HepG2 (cell line): Measurements from ENCODE around the gene BAHD1. TPM values are rescaled to one million over a fixed set of nuclear protein-coding genes. Genes with fewer than 3 reads are reported as not detected.

Experiments used
- ATAC-seq: fragments of 200-7000 bp; cut with Tn5 transposase; 3 replicates; pipeline ENCODE4 v1.9.1; 2020; ENCODE audit warnings: mild to moderate bottlenecking, moderate library complexity
- BruUV-seq: library from RNA; stranded (reverse); fragments of 400-500 nt; replicated peaks from 2 replicates; lab custom pipeline; 2021; lab: Mats Ljungman, UMichigan
- CTCF ChIA-PET: fragments of 300-600 bp; formaldehyde crosslinking; extraction: SDS; loops from one replicate; lab custom pipeline; 2021; ENCODE audit warnings: low total read pairs, inconsistent platforms, low intra/inter-chr PET ratio; lab: Yijun Ruan, JAX
- POLR2A ChIA-PET: fragments of 350-600 bp; sonication (Branson Sonifier 250); formaldehyde crosslinking; loops from one replicate; lab custom pipeline; 2020; ENCODE audit warnings: antibody characterized with exemption, inconsistent platforms; lab: Yijun Ruan, JAX
- DNase-seq: peaks from one replicate; pipeline ENCODE4 v3.0.0-alpha.2; 2015; ENCODE audit warnings: low spot score
- FAIRE-seq: peaks from 3 replicates; lab custom pipeline; 2011; peaks lifted over from hg19 to GRCh38; lab: Jason Lieb, UNC
- H2AFZ ChIP-seq: one replicate; pipeline ENCODE4 v1.6.1; 2011; ENCODE audit warnings: low read length, inconsistent platforms
- H3K27ac ChIP-seq: fragments of 300-600 bp; 3 replicates; pipeline ENCODE4 v1.8.0; 2011; ENCODE audit warnings: mixed run types, mild to moderate bottlenecking, mixed read lengths, low read length, inconsistent platforms; ENCODE audit not compliant: insufficient read depth; ENCODE audit errors: extremely low read length
- H3K27me3 ChIP-seq, 2 experiments: fragments of 200-600 bp in 1 of 2; 2 replicates in 1 of 2; 3 replicates in 1 of 2; pipeline versions ENCODE4 v1.6.0 to v1.8.0; 2011; ENCODE audit warnings: low read length in 2 of 2, mild to moderate bottlenecking in 2 of 2, moderate library complexity in 2 of 2, inconsistent platforms in 1 of 2; ENCODE audit not compliant: insufficient read depth in 2 of 2, control insufficient read depth in 1 of 2
- H3K36me3 ChIP-seq, 2 experiments: fragments of 200-600 bp in 1 of 2; replicated peaks in 1 of 2; 2 replicates in 1 of 2; 3 replicates in 1 of 2; pipeline versions ENCODE4 v1.5.1 to v1.8.0; 2011; ENCODE audit warnings: low read length in 2 of 2, inconsistent platforms in 1 of 2; ENCODE audit not compliant: insufficient read depth in 2 of 2, control insufficient read depth in 1 of 2
- H3K4me1 ChIP-seq: 2 replicates; pipeline ENCODE4 v1.5.1; 2012; ENCODE audit warnings: low read length, inconsistent platforms; ENCODE audit not compliant: insufficient read depth
- H3K4me2 ChIP-seq: 2 replicates; pipeline ENCODE4 v1.6.0; 2011; ENCODE audit warnings: low read depth, low read length, inconsistent platforms
- H3K4me3 ChIP-seq, 3 experiments: fragments of 200-600 bp in 1 of 3; sonication (generic), shearing (Covaris generic) in 1 of 3; replicated peaks in 1 of 3; 2 replicates each; pipeline ENCODE4 v1.5.1; 2011 to 2016; ENCODE audit warnings: low read length in 3 of 3, inconsistent platforms in 2 of 3, low read depth in 2 of 3, mild to moderate bottlenecking in 2 of 3, control low read depth in 1 of 3, mixed read lengths in 1 of 3; ENCODE audit not compliant: insufficient read depth in 1 of 3
- H3K79me2 ChIP-seq: one replicate; pipeline ENCODE4 v1.6.1; 2011; ENCODE audit warnings: low read length, inconsistent platforms; ENCODE audit not compliant: insufficient read depth
- H3K9ac ChIP-seq: 2 replicates; pipeline ENCODE4 v1.6.0; 2011; ENCODE audit warnings: mild to moderate bottlenecking, low read depth, low read length, inconsistent platforms; ENCODE audit not compliant: insufficient read depth
- H3K9me3 ChIP-seq: 2 replicates; pipeline ENCODE4 v1.5.1; 2012; ENCODE audit warnings: mild to moderate bottlenecking, low read length
- H4K20me1 ChIP-seq: 2 replicates; pipeline ENCODE4 v1.6.0; 2011; ENCODE audit warnings: inconsistent platforms, mild to moderate bottlenecking, low read length, moderate library complexity; ENCODE audit not compliant: insufficient read depth
- FOXJ3 ChIP-seq: sonication (generic); formaldehyde crosslinking; IDR thresholded peaks from 2 replicates; pipeline ENCODE4 v1.4.0; 2020; ENCODE audit warnings: missing genetic modification reagents, mild to moderate bottlenecking, borderline replicate concordance
- FOXO1 ChIP-seq: sonication (generic); formaldehyde crosslinking; IDR thresholded peaks from 2 replicates; pipeline ENCODE4 v1.4.0; 2020; ENCODE audit warnings: missing genetic modification reagents
- HDAC2 ChIP-seq: sonication (generic); formaldehyde crosslinking; IDR thresholded peaks from 2 replicates; pipeline ENCODE4 v1.4.0; 2020; ENCODE audit warnings: missing genetic modification reagents
- KDM3A ChIP-seq: IDR thresholded peaks from 2 replicates; pipeline ENCODE4 v1.6.1; 2018; ENCODE audit warnings: low read depth, missing compliant biosample characterization
- KDM5B ChIP-seq: sonication (generic); formaldehyde crosslinking; IDR thresholded peaks from 2 replicates; pipeline ENCODE4 v1.4.0; 2020; ENCODE audit warnings: missing genetic modification reagents, mild to moderate bottlenecking, borderline replicate concordance
- KLF13 ChIP-seq: sonication (generic); formaldehyde crosslinking; IDR thresholded peaks from 2 replicates; pipeline ENCODE4 v1.4.0; 2020; ENCODE audit warnings: mild to moderate bottlenecking, missing genetic modification reagents
- MTA3 ChIP-seq: sonication (generic); formaldehyde crosslinking; IDR thresholded peaks from 2 replicates; pipeline ENCODE4 v1.4.0; 2020; ENCODE audit warnings: missing genetic modification reagents
- MYC ChIP-seq: sonication (generic); formaldehyde crosslinking; IDR thresholded peaks from 2 replicates; pipeline ENCODE4 v1.9.0; 2021; ENCODE audit warnings: missing genetic modification reagents, borderline replicate concordance
- RBM22 ChIP-seq: fragments of 200-400 bp; formaldehyde crosslinking; optimal IDR thresholded peaks from 2 replicates; pipeline ENCODE3; 2017; ENCODE audit warnings: mild to moderate bottlenecking, low read length, moderate library complexity
- ZNF441 ChIP-seq: sonication (generic); formaldehyde crosslinking; IDR thresholded peaks from 2 replicates; pipeline ENCODE4 v1.7.0; 2021; ENCODE audit warnings: missing genetic modification reagents, borderline replicate concordance
- ZSCAN22 ChIP-seq: sonication (generic); formaldehyde crosslinking; IDR thresholded peaks from 2 replicates; pipeline ENCODE4 v1.4.0; 2020; ENCODE audit warnings: mild to moderate bottlenecking, missing genetic modification reagents
- WGBS: methylation state at CpG from one replicate; pipeline ENCODE4 v1.1.6; 2017; ENCODE audit warnings: low lambda C conversion rate; 5-methylcytosine and 5-hydroxymethylcytosine counted together
- in situ Hi-C: cut with HindIII; loops from 2 replicates; pipeline ENCODE4 v1.10.0; 2017; ENCODE audit warnings: low pct_unique_long_range_greater_than_20kb; ENCODE audit not compliant: extremely low pct_ligation_motif_present
- intact Hi-C: fragments of 100-400 bp; cut with micrococcal nuclease; formaldehyde crosslinking; loops from one replicate; pipeline ENCODE4 v1.10.0; 2022; ENCODE audit not compliant: unreplicated experiment
- polyA plus RNA-seq, 8 experiments: library from polyadenylated mRNA; depleted of rRNA in 3 of 8; stranded (reverse) in 7 of 8; unstranded in 1 of 8; fragments of >200 nt; fragmentation: Illumina TruSeq in 4 of 8; extraction: Trizol in 4 of 8; gene quantifications; 2 replicates each; pipeline versions ENCODE4 v1.2.1 to v1.2.3, GENCODE V29; 2011 to 2016; ENCODE audit warnings: low read depth in 4 of 8, missing spikeins in 1 of 8, mixed read lengths in 1 of 8; ENCODE audit not compliant: insufficient read depth in 1 of 8
- total RNA-seq, 5 experiments: library from RNA; depleted of rRNA; stranded (reverse); fragments of >200 nt; fragmentation: Illumina TruSeq; extraction: Trizol; gene quantifications; 2 replicates each; pipeline ENCODE4 v1.2.3, GENCODE V29; 2016; ENCODE audit warnings: low read depth in 1 of 5
- TF ChIP-seq, protein P1 (sequence below): sonication (generic); formaldehyde crosslinking; IDR thresholded peaks from 2 replicates; pipeline ENCODE4 v1.5.0; 2020; ENCODE audit warnings: mild to moderate bottlenecking, missing genetic modification reagents, moderate library complexity
- TF ChIP-seq, protein P2 (sequence below): sonication (generic); formaldehyde crosslinking; IDR thresholded peaks from 2 replicates; pipeline ENCODE4 v1.4.0; 2020; ENCODE audit warnings: missing genetic modification reagents

The BAHD1 gene
- total and polyA plus RNA-seq, 2 of the 13 experiments (the other 11 are each of a cell fraction or from before 2014, with no cell fraction given), result 3.3 to 8.7 TPM

DNA sequence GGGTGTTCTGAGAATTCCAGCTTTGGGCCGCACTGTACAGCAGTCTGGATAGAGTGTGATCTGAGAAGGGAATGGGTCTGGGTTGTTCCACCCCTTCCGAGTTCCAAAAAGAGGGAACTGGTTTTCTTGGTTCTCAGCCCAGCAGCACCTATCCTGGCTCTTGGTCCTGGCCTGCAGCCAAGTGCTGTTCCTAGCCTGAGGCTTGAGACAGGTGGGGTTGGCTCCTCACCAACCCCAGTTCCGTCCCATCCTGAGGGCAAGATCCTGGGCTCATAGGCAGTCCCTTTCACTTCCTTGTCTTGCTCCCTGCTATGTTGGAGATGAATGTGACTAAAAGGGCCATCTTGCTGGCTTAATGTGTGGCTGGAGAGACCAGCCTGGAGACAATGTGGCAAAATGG is 20.0 kb upstream of the BAHD1 start:
- CTCF ChIA-PET, result interaction anchor here (1.7 to 3.9 kb wide), 4 partner anchors 52 to 100 kb away, joined by 6 to 32 read pairs (median 12); partner anchors contain the start of gene INAFM2

DNA sequence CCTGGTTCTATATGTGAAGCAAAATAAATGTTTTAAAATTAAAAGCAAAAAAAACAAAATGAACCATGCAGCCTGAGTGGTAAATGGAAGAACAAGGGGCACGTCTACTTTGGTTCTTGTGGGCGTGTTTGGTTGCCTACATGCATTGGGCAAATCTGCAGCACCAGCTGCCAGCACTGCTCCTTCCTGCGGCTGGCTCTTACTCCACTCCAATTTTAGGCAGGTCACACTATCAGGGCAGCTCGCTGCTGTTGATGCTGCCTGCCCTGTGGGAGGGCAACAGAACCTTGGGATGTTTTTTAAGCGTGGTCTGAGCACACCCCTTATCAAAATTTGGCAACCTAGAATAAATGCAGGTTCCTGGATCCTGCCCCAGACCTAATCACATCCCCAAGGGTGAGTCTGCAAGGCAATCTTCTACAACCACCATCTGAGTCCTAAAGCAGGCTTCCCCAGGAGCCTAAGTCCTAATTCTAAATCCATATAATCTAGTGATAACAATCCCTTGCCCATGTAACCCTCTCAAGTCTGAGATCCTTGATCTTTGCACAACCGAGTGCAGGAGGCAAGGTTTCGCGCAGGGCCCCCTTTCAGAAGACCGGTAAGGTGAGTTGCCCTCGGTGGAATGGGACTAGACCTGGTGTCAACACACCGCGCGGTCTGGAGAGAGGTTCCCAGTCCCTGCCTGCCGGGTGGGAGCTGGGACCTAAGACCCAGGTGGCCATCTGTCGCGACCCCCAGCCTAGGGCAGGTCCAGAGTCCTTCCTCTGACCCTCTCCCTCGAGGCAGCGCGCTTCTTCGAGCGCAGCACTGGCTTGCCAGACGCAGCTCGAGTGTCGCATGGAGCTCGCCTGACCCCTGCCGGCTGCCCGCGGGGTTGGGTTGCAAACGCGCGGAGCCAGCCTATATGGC is 19.3 kb upstream of the BAHD1 start:
- POLR2A ChIA-PET, result interaction anchor here (1.0 to 1.8 kb wide), 4 partner anchors 16 to 83 kb away, joined by 3 to 6 read pairs (median 4); partner anchors contain the start of gene IVD
- Histone ChIP-seq H3K4me3 (peak overlapping the region in 1 of 3 experiments; percentile 40; a peak in 1 of 6 replicates), H2AFZ (no peak overlapping the region), H3K9me3 (no peaks in the 10 kb centered on the region), H3K27me3 (no peaks in the 10 kb centered on the region; a peak in 1 of 5 replicates), H4K20me1 (no peaks in the 10 kb centered on the region; the same call in 1 of the 2 replicates), H3K36me3 (peaks cover 2 to 12% of the 10 kb centered on the region in 2 experiments; a peak in 2 of 5 replicates), H3K79me2 (no peaks in the 10 kb centered on the region), H3K27ac (no peak overlapping the region), H3K4me1 (peaks cover 10% of the 10 kb centered on the region), H3K4me2 (peak overlapping the region; percentile 41), H3K9ac (no peak overlapping the region)
- WGBS, result 81% methylated on average over 6 of the region's 31 CpGs
- BruUV-seq, result no TSS peak
- FAIRE-seq, result peak; percentile 28
- intact Hi-C loops (loop anchor here (1.0 to 5.0 kb wide), 4 partner anchors 53 to 99 kb away; partner anchors contain the start of genes CCDC9B and INAFM2), in situ Hi-C loops (loop anchor here (5.0 kb wide), 1 partner anchor 74 kb away; no protein-coding TSS in a partner anchor)
- CTCF ChIA-PET, result interaction anchor here (1.0 to 3.9 kb wide), 7 partner anchors 53 to 142 kb away, joined by 3 to 32 read pairs (median 11); partner anchors contain the start of gene INAFM2
- peak; percentile 37 for DNase-seq
- peak; percentile 93 for ATAC-seq
- no peak for TF ChIP-seq ZSCAN22 (CRISPR knock-in tag)
- no peak for TF ChIP-seq KLF13 (CRISPR knock-in tag)
- 0 out of 2 replicates have a peak, but pooled peaks have one; percentile 66 for TF ChIP-seq KDM3A (CRISPR knock-in tag)
- TF ChIP-seq, protein P1, sequence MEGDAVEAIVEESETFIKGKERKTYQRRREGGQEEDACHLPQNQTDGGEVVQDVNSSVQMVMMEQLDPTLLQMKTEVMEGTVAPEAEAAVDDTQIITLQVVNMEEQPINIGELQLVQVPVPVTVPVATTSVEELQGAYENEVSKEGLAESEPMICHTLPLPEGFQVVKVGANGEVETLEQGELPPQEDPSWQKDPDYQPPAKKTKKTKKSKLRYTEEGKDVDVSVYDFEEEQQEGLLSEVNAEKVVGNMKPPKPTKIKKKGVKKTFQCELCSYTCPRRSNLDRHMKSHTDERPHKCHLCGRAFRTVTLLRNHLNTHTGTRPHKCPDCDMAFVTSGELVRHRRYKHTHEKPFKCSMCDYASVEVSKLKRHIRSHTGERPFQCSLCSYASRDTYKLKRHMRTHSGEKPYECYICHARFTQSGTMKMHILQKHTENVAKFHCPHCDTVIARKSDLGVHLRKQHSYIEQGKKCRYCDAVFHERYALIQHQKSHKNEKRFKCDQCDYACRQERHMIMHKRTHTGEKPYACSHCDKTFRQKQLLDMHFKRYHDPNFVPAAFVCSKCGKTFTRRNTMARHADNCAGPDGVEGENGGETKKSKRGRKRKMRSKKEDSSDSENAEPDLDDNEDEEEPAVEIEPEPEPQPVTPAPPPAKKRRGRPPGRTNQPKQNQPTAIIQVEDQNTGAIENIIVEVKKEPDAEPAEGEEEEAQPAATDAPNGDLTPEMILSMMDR, result peak; percentile 95
- TF ChIP-seq MYC (CRISPR knock-in tag), result peak; percentile 51; the same call in 1 of the 2 replicates
- no peak for TF ChIP-seq FOXJ3 (CRISPR knock-in tag)
- peak; percentile 18; the same call in 1 of the 2 replicates for TF ChIP-seq HDAC2 (CRISPR knock-in tag)
- TF ChIP-seq KDM5B, result no peak
- TF ChIP-seq ZNF441 (CRISPR knock-in tag), result 0 out of 2 replicates have a peak, but pooled peaks have one; percentile 31
- TF ChIP-seq, protein P2, sequence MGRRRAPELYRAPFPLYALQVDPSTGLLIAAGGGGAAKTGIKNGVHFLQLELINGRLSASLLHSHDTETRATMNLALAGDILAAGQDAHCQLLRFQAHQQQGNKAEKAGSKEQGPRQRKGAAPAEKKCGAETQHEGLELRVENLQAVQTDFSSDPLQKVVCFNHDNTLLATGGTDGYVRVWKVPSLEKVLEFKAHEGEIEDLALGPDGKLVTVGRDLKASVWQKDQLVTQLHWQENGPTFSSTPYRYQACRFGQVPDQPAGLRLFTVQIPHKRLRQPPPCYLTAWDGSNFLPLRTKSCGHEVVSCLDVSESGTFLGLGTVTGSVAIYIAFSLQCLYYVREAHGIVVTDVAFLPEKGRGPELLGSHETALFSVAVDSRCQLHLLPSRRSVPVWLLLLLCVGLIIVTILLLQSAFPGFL (CRISPR knock-in tag), result no peak
- TF ChIP-seq FOXO1 (CRISPR knock-in tag), result peak; percentile 64; the same call in 1 of the 2 replicates

More for the DNA sequence above, 20.0 kb upstream of the BAHD1 start:
- ATAC-seq (no peak; the same call in 2 of the 3 replicates), DNase-seq (no peak), FAIRE-seq (no peak)
- POLR2A ChIA-PET, result interaction anchor here (1.3 to 1.8 kb wide), 2 partner anchors 15 to 52 kb away, joined by 4 to 5 read pairs; partner anchors contain the start of gene IVD
- no peak overlapping the region for H3K4me3 ChIP-seq
- in situ Hi-C loops (loop anchor here (5.0 kb wide), 1 partner anchor 73 kb away; no protein-coding TSS in a partner anchor), intact Hi-C loops (loop anchor here (2.0 to 5.0 kb wide), 2 partner anchors 80 to 98 kb away; partner anchors contain the start of genes CCDC9B and INAFM2)
- no peaks in the 10 kb centered on the region for H3K9me3 ChIP-seq
- peaks cover 10% of the 10 kb centered on the region for H3K4me1 ChIP-seq
- peak; percentile 48 for TF ChIP-seq RBM22
- TF ChIP-seq MTA3 (CRISPR knock-in tag), result no peak
- H3K27ac ChIP-seq, result no peak overlapping the region
- no peak overlapping the region for H3K4me2 ChIP-seq
- no peaks in the 10 kb centered on the region; the same call in 1 of the 2 replicates for H4K20me1 ChIP-seq
- no peaks in the 10 kb centered on the region for H3K79me2 ChIP-seq
- no peak overlapping the region for H2AFZ ChIP-seq
- TSS peak; percentile 43 for BruUV-seq
- H3K9ac ChIP-seq, result no peak overlapping the region
- peaks cover 2 to 17% of the 10 kb centered on the region in 2 experiments; a peak in 4 of 5 replicates for H3K36me3 ChIP-seq
- H3K27me3 ChIP-seq, result no peaks in the 10 kb centered on the region; a peak in 1 of 5 replicates
- 86% methylated on average over 3 of the region's 3 CpGs for WGBS
